SK-N-MC (cell line): Measurements from ENCODE around the gene NAA15.

Experiments
- EZH2 ChIP-seq: fragments of 200-600 bp; sonication (generic); IDR thresholded peaks from one replicate; pipeline ENCODE4 v1.6.1; 2017; ENCODE audit warnings: antibody characterized with exemption
- FOXP2 ChIP-seq: optimal IDR thresholded peaks from 2 replicates; pipeline ENCODE3; 2011; ENCODE audit warnings: mild to moderate bottlenecking, moderate library complexity; ENCODE audit not compliant: insufficient read depth; ENCODE audit errors: extremely low read length, control extremely low read depth
- POLR2AphosphoS5 ChIP-seq: IDR thresholded peaks from 2 replicates; pipeline ENCODE4 v1.6.1; 2012; ENCODE audit warnings: mild to moderate bottlenecking, low read depth, low read length, borderline replicate concordance

GRCh38 chr4:139286186-139286698, 15.1 kb upstream of the NAA15 start:
- TF ChIP-seq EZH2 = no peak
- TF ChIP-seq POLR2AphosphoS5 = no peak
- TF ChIP-seq FOXP2 = no peak
